IMR-90 (cell line): Measurements from ENCODE around the gene C20orf144.

ENCODE experiments used
- NFE2L2 ChIP-seq: fragments of 150-350 bp; IDR thresholded peaks from 2 replicates; pipeline ENCODE4 v1.6.1; 2016; ENCODE audit warnings: low read depth, mild to moderate bottlenecking, low read length
- POLR2A ChIP-seq: IDR thresholded peaks from 2 replicates; pipeline ENCODE4 v1.6.1; 2012; ENCODE audit warnings: mild to moderate bottlenecking, low read depth, low read length
- RAD21 ChIP-seq: IDR thresholded peaks from 2 replicates; pipeline ENCODE4 v1.6.1; 2012; ENCODE audit warnings: low read length, improper control_type of control experiment
- SMC3 ChIP-seq: fragments of 150-350 bp; IDR thresholded peaks from 2 replicates; pipeline ENCODE4 v1.6.1; 2016; ENCODE audit warnings: low read depth, mild to moderate bottlenecking, antibody characterized with exemption, low read length, moderate library complexity
- TF ChIP-seq, protein P1 (sequence below): conservative IDR thresholded peaks from 2 replicates; pipeline ENCODE4 v1.5.1; 2012; ENCODE audit warnings: mild to moderate bottlenecking, low read depth, low read length, improper control_type of control experiment

DNA sequence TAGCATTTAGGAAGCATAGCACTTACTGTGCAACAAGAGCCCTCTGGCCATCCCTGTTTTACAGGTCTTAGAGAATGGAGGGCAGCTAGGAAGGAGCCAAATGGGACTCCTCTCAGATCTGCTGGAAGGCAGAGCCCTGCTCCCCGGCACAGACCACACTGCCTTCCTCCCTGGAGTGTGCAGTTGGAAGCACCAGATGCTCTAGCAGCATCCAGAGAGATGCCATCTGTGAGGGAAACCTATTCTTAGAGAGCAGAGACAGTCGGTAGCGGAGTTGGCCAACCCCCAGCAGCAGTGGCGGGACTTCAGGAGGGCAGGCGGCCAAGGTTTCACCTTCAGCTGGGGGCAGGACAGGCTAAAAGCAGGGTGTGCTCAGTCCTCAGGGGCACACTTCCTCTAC lies 40.7 kb downstream of the C20orf144 start:
- TF ChIP-seq, protein P1, sequence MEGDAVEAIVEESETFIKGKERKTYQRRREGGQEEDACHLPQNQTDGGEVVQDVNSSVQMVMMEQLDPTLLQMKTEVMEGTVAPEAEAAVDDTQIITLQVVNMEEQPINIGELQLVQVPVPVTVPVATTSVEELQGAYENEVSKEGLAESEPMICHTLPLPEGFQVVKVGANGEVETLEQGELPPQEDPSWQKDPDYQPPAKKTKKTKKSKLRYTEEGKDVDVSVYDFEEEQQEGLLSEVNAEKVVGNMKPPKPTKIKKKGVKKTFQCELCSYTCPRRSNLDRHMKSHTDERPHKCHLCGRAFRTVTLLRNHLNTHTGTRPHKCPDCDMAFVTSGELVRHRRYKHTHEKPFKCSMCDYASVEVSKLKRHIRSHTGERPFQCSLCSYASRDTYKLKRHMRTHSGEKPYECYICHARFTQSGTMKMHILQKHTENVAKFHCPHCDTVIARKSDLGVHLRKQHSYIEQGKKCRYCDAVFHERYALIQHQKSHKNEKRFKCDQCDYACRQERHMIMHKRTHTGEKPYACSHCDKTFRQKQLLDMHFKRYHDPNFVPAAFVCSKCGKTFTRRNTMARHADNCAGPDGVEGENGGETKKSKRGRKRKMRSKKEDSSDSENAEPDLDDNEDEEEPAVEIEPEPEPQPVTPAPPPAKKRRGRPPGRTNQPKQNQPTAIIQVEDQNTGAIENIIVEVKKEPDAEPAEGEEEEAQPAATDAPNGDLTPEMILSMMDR, result no peak
- TF ChIP-seq RAD21 (no peak), SMC3 (no peak), POLR2A (no peak), NFE2L2 (no peak)
